H1 (cell line): ENCODE data around the gene NCAM1.

ENCODE experiments used
- CHD1 ChIP-seq: IDR thresholded peaks from 2 replicates; pipeline ENCODE4 v1.6.1; 2012; ENCODE audit warnings: low read depth, low read length, improper control_type of control experiment
- CHD2 ChIP-seq: IDR thresholded peaks from 2 replicates; pipeline ENCODE4 v1.6.1; 2012; ENCODE audit warnings: low read length, improper control_type of control experiment
- CTCF ChIP-seq, 3 experiments: IDR thresholded peaks; 1 replicate in 2 of 3; 2 replicates in 1 of 3; pipeline versions ENCODE4 v1.5.1 to v1.6.1; 2011; ENCODE audit warnings: low read length in 3 of 3, mild to moderate bottlenecking in 3 of 3, inconsistent platforms in 2 of 3, low read depth in 1 of 3, moderate library complexity in 1 of 3; ENCODE audit not compliant: insufficient read depth in 1 of 3; ENCODE audit errors: control extremely low read depth in 1 of 3
- EP300 ChIP-seq, 2 experiments: IDR thresholded peaks; 1 replicate in 1 of 2; 2 replicates in 1 of 2; pipeline ENCODE4 v1.6.1; 2011 to 2012; ENCODE audit warnings: low read depth in 2 of 2, low read length in 2 of 2, mild to moderate bottlenecking in 2 of 2, borderline replicate concordance in 1 of 2, inconsistent platforms in 1 of 2, moderate library complexity in 1 of 2
- EZH2 ChIP-seq: fragments of 200-600 bp; sonication (generic); IDR thresholded peaks from 2 replicates; pipeline ENCODE4 v1.7.1; 2012; ENCODE audit warnings: low read depth, mild to moderate bottlenecking, moderate library complexity, low read length, inconsistent platforms; ENCODE audit not compliant: severe bottlenecking
- GABPA ChIP-seq: IDR thresholded peaks from 2 replicates; pipeline ENCODE4 v1.6.1; 2011; ENCODE audit warnings: mild to moderate bottlenecking, low read length, moderate library complexity, borderline replicate concordance; ENCODE audit not compliant: insufficient read depth
- JUN ChIP-seq: IDR thresholded peaks from 2 replicates; pipeline ENCODE4 v1.6.1; 2011; ENCODE audit warnings: low read depth, mild to moderate bottlenecking, improper control_type of control experiment, low read length
- POLR2A ChIP-seq, 2 experiments: IDR thresholded peaks; 1 replicate in 1 of 2; 2 replicates in 1 of 2; pipeline ENCODE4 v1.6.1; 2011; ENCODE audit warnings: low read depth in 2 of 2, low read length in 2 of 2, mild to moderate bottlenecking in 2 of 2; ENCODE audit errors: control extremely low read depth in 1 of 2
- POLR2AphosphoS5 ChIP-seq: IDR thresholded peaks from 2 replicates; pipeline ENCODE4 v1.6.1; 2011; ENCODE audit warnings: low read depth, low read length
- RAD21 ChIP-seq, 2 experiments: IDR thresholded peaks in 1 of 2; conservative IDR thresholded peaks in 1 of 2; 2 replicates each; pipeline ENCODE4 v1.6.1; 2011; ENCODE audit warnings: low read depth in 2 of 2, low read length in 2 of 2, improper control_type of control experiment in 1 of 2, inconsistent platforms in 1 of 2, mild to moderate bottlenecking in 1 of 2, moderate library complexity in 1 of 2
- SIX5 ChIP-seq: IDR thresholded peaks from 2 replicates; pipeline ENCODE4 v1.6.1; 2011; ENCODE audit warnings: mild to moderate bottlenecking, low read depth, low read length
- SP2 ChIP-seq: IDR thresholded peaks from 2 replicates; pipeline ENCODE4 v1.6.1; 2012; ENCODE audit warnings: mild to moderate bottlenecking, low read length, inconsistent platforms
- YY1 ChIP-seq: IDR thresholded peaks from 2 replicates; pipeline ENCODE4 v1.6.1; 2011; ENCODE audit warnings: low read depth, mild to moderate bottlenecking, low read length
- ZNF274 ChIP-seq: IDR thresholded peaks from 2 replicates; pipeline ENCODE4 v1.7.0; 2012; ENCODE audit warnings: low read length, borderline replicate concordance; ENCODE audit errors: extremely low read depth

GRCh38 chr11:113304916-113305315 lies 343.7 kb downstream of the NCAM1 start:
- TF ChIP-seq POLR2A (IDR thresholded peaks at IDR 0.05; ENCODE audit: control extremely low read depth in 1 of 2, low read depth in 2 of 2, low read length in 2 of 2) (no peak), CTCF (IDR thresholded peaks at IDR 0.05; ENCODE audit: control extremely low read depth in 1 of 3, insufficient read depth in 1 of 3, low read depth in 1 of 3, low read length in 3 of 3) (no peak), YY1 (no peak), RAD21 (IDR thresholded peaks at IDR 0.05 in 1 of 2, conservative IDR thresholded peaks at IDR 0.05 in 1 of 2; ENCODE audit: low read depth in 2 of 2, low read length in 2 of 2) (no peak), CHD2 (no peak), ZNF274 (no peak), SP2 (no peak), POLR2AphosphoS5 (no peak), JUN (no peak), EP300 (IDR thresholded peaks at IDR 0.05; ENCODE audit: borderline replicate concordance in 1 of 2, low read depth in 2 of 2, low read length in 2 of 2) (no peak), EZH2 (no peak), GABPA (no peak), CHD1 (no peak), SIX5 (no peak)
